Left ventricle myocardium inferior (tissue), 1 donor: ENCODE measurements around the gene CELF6. TPM values are rescaled to one million over a fixed set of nuclear protein-coding genes. Genes with fewer than 3 reads are reported as not detected.

Experiments used
- DNase-seq: peaks from one replicate; pipeline ENCODE4 v3.0.0-alpha.2; 2020
- H3K27ac ChIP-seq: fragments of 200-600 bp; replicated peaks from 2 replicates; pipeline ENCODE4 v1.8.0; 2021
- H3K27me3 ChIP-seq: fragments of 200-600 bp; 2 replicates; pipeline ENCODE4 v1.8.0; 2021; ENCODE audit warnings: low read depth
- H3K36me3 ChIP-seq: fragments of 200-600 bp; 2 replicates; pipeline ENCODE4 v1.8.0; 2021
- H3K4me1 ChIP-seq: fragments of 200-600 bp; 2 replicates; pipeline ENCODE4 v1.8.0; 2021
- H3K4me3 ChIP-seq: fragments of 200-600 bp; 2 replicates; pipeline ENCODE4 v1.8.0; 2021; ENCODE audit warnings: mild to moderate bottlenecking, moderate library complexity
- H3K9me3 ChIP-seq: fragments of 200-600 bp; replicated peaks from 2 replicates; pipeline ENCODE4 v1.8.0; 2021
- CTCF ChIP-seq: fragments of 200-600 bp; IDR thresholded peaks from 2 replicates; pipeline ENCODE4 v1.8.0; 2021; ENCODE audit warnings: antibody characterized with exemption, mild to moderate bottlenecking, borderline replicate concordance
- intact Hi-C: fragments of 100-400 bp; cut with micrococcal nuclease; formaldehyde crosslinking; loops from one replicate; pipeline ENCODE4 v1.11.0; 2022
- total RNA-seq: library from RNA; stranded (reverse); fragmentation: NEBNext Ultra II Directional; extraction: Animal tissue kit (Norgen Biotek cat#: 25700); gene quantifications from one replicate; pipeline ENCODE4 v1.2.1, GENCODE V29; 2021
- donor health status: DM: no; HTN: yes; CAD: no; lungs with severe emphysema.

Gene CELF6
- total RNA-seq, 1 donor from 2014 or later, result 1.5 TPM

GRCh38 chr15:72312605-72313447, 7.1 kb downstream of the CELF6 start:
- H3K4me1 ChIP-seq, result no peaks in the 10 kb centered on the region
- no peaks in the 10 kb centered on the region for H3K27me3 ChIP-seq
- H3K9me3 ChIP-seq, result no peaks in the 10 kb centered on the region
- no peak overlapping the region for H3K27ac ChIP-seq
- intact Hi-C loops, result no loop called here
- DNase-seq, result peak; percentile 50
- peak; percentile 77 for TF ChIP-seq CTCF
- no peak overlapping the region for H3K4me3 ChIP-seq
- no peaks in the 10 kb centered on the region for H3K36me3 ChIP-seq

GRCh38 chr15:72307026-72307425, 12.9 kb downstream of the CELF6 start:
- no peak overlapping the region for H3K27ac ChIP-seq
- no peaks in the 10 kb centered on the region for H3K9me3 ChIP-seq
- TF ChIP-seq CTCF, result no peak
- intact Hi-C loops, result no loop called here
- H3K4me3 ChIP-seq, result no peak overlapping the region
- no peak for DNase-seq
- H3K27me3 ChIP-seq, result no peaks in the 10 kb centered on the region
- peaks cover 3% of the 10 kb centered on the region for H3K36me3 ChIP-seq
- H3K4me1 ChIP-seq, result no peaks in the 10 kb centered on the region

GRCh38 chr15:72306211-72306785, 13.7 kb downstream of the CELF6 start:
- intact Hi-C loops, result no loop called here
- no peak for TF ChIP-seq CTCF
- Histone ChIP-seq H3K27me3 (no peaks in the 10 kb centered on the region), H3K4me3 (no peak overlapping the region), H3K36me3 (peaks cover 4% of the 10 kb centered on the region), H3K27ac (no peak overlapping the region), H3K9me3 (no peaks in the 10 kb centered on the region), H3K4me1 (no peaks in the 10 kb centered on the region)
- DNase-seq, result no peak

- Histone ChIP-seq H3K36me3 (peaks cover 4% of the 10 kb centered on the region), H3K27ac (no peak overlapping the region), H3K4me3 (no peak overlapping the region), H3K27me3 (no peaks in the 10 kb centered on the region), H3K9me3 (no peaks in the 10 kb centered on the region), H3K4me1 (no peaks in the 10 kb centered on the region)
- intact Hi-C loops, result no loop called here
- TF ChIP-seq CTCF, result no peak
- no peak for DNase-seq
Observed at GRCh38 chr15:72304596-72304995, 15.4 kb downstream of the CELF6 start.

GRCh38 chr15:72302955-72303354, 17.0 kb downstream of the CELF6 start:
- intact Hi-C loops, result no loop called here
- TF ChIP-seq CTCF, result no peak
- Histone ChIP-seq H3K27ac (no peak overlapping the region), H3K9me3 (no peaks in the 10 kb centered on the region), H3K4me1 (no peaks in the 10 kb centered on the region), H3K36me3 (peaks cover 4% of the 10 kb centered on the region), H3K4me3 (no peak overlapping the region), H3K27me3 (no peaks in the 10 kb centered on the region)
- no peak for DNase-seq
